ENCODE data around the gene SERPINA6.

SERPINA6 gene

GRCh38 chr14:94292872-94293577 is 30.1 kb downstream of the SERPINA6 start, which contains the start of gene SERPINA10:
Gene SERPINA10, minus strand, starts transcription at chr14:94293268. Its CDS starts 2,675 bp downstream, at chr14:94290593.
- H3K4me3 ChIP-seq (ENCODE audit: low read length in 2 of 2) = no peak within 1 kb of the TSS

GRCh38 chr14:94292526-94292871 is 30.6 kb downstream of the SERPINA6 start:
- Histone ChIP-seq H3K27ac (ENCODE audit: low read depth in 2 of 2, low read length in 2 of 2) (no peak overlapping the region), H3K36me3 (ENCODE audit: control insufficient read depth in 2 of 2, insufficient read depth in 2 of 2, low read length in 2 of 2) (no peaks in the 10 kb centered on the region), H3K27me3 (ENCODE audit: control insufficient read depth in 2 of 2, insufficient read depth in 2 of 2, low read length in 2 of 2) (peaks cover 0 to 2% of the 10 kb centered on the region in 2 donors), H3K4me1 (ENCODE audit: control insufficient read depth in 2 of 2, insufficient read depth in 2 of 2, low read length in 2 of 2) (peaks cover 0 to 5% of the 10 kb centered on the region in 2 donors), H3K9me3 (ENCODE audit: control insufficient read depth in 2 of 2, low read length in 2 of 2) (no peaks in the 10 kb centered on the region), H3K9ac (ENCODE audit: low read depth in 1 of 2, low read length in 2 of 2) (peak overlapping the region in 1 of 2 donors; percentile 6), H3K4me3 (ENCODE audit: low read length in 2 of 2) (no peak overlapping the region)

More at GRCh38 chr14:94292872-94293577, 30.1 kb downstream of the SERPINA6 start, which contains the start of gene SERPINA10:
- Histone ChIP-seq H3K27me3 (ENCODE audit: control insufficient read depth in 2 of 2, insufficient read depth in 2 of 2, low read length in 2 of 2) (peaks cover 0 to 2% of the 10 kb centered on the region in 2 donors), H3K9ac (ENCODE audit: low read depth in 1 of 2, low read length in 2 of 2) (peak within 1 kb of the TSS in 1 of 2 donors; percentile 6), H3K9me3 (ENCODE audit: control insufficient read depth in 2 of 2, low read length in 2 of 2) (no peaks in the 10 kb centered on the region), H3K36me3 (ENCODE audit: control insufficient read depth in 2 of 2, insufficient read depth in 2 of 2, low read length in 2 of 2) (no peaks in the 10 kb centered on the region), H3K27ac (ENCODE audit: low read depth in 2 of 2, low read length in 2 of 2) (no peak within 1 kb of the TSS), H3K4me1 (ENCODE audit: control insufficient read depth in 2 of 2, insufficient read depth in 2 of 2, low read length in 2 of 2) (peaks cover 0 to 5% of the 10 kb centered on the region in 2 donors)

- no peak overlapping the region for H3K9ac ChIP-seq (ENCODE audit: low read depth in 1 of 2, low read length in 2 of 2)
- H3K27ac ChIP-seq (ENCODE audit: low read depth in 2 of 2, low read length in 2 of 2) = no peak overlapping the region
- no peak overlapping the region for H3K4me3 ChIP-seq (ENCODE audit: low read length in 2 of 2)
- peaks cover 0 to 5% of the 10 kb centered on the region in 2 donors for H3K4me1 ChIP-seq (ENCODE audit: control insufficient read depth in 2 of 2, insufficient read depth in 2 of 2, low read length in 2 of 2)
- peaks cover 0 to 2% of the 10 kb centered on the region in 2 donors for H3K27me3 ChIP-seq (ENCODE audit: control insufficient read depth in 2 of 2, insufficient read depth in 2 of 2, low read length in 2 of 2)
- H3K9me3 ChIP-seq (ENCODE audit: control insufficient read depth in 2 of 2, low read length in 2 of 2) = no peaks in the 10 kb centered on the region
- H3K36me3 ChIP-seq (ENCODE audit: control insufficient read depth in 2 of 2, insufficient read depth in 2 of 2, low read length in 2 of 2) = no peaks in the 10 kb centered on the region
These were observed 31.1 kb downstream of the SERPINA6 start for GRCh38 chr14:94291906-94292525.

- Histone ChIP-seq H3K27ac (ENCODE audit: low read depth in 2 of 2, low read length in 2 of 2) (no peak overlapping the region), H3K4me3 (ENCODE audit: low read length in 2 of 2) (no peak overlapping the region), H3K9me3 (ENCODE audit: control insufficient read depth in 2 of 2, low read length in 2 of 2) (no peaks in the 10 kb centered on the region), H3K4me1 (ENCODE audit: control insufficient read depth in 2 of 2, insufficient read depth in 2 of 2, low read length in 2 of 2) (peaks cover 0 to 5% of the 10 kb centered on the region in 2 donors), H3K27me3 (ENCODE audit: control insufficient read depth in 2 of 2, insufficient read depth in 2 of 2, low read length in 2 of 2) (peaks cover 0 to 2% of the 10 kb centered on the region in 2 donors), H3K9ac (ENCODE audit: low read depth in 1 of 2, low read length in 2 of 2) (no peak overlapping the region), H3K36me3 (ENCODE audit: control insufficient read depth in 2 of 2, insufficient read depth in 2 of 2, low read length in 2 of 2) (no peaks in the 10 kb centered on the region)
These were observed 31.8 kb downstream of the SERPINA6 start for GRCh38 chr14:94291159-94291905.

GRCh38 chr14:94290197-94290596 is 32.9 kb downstream of the SERPINA6 start:
- no peaks in the 10 kb centered on the region for H3K36me3 ChIP-seq (ENCODE audit: control insufficient read depth in 2 of 2, insufficient read depth in 2 of 2, low read length in 2 of 2)
- H3K27me3 ChIP-seq (ENCODE audit: control insufficient read depth in 2 of 2, insufficient read depth in 2 of 2, low read length in 2 of 2) = peaks cover 0 to 2% of the 10 kb centered on the region in 2 donors
- H3K9ac ChIP-seq (ENCODE audit: low read depth in 1 of 2, low read length in 2 of 2) = no peak overlapping the region
- H3K4me1 ChIP-seq (ENCODE audit: control insufficient read depth in 2 of 2, insufficient read depth in 2 of 2, low read length in 2 of 2) = peaks cover 0 to 5% of the 10 kb centered on the region in 2 donors
- no peak overlapping the region for H3K4me3 ChIP-seq (ENCODE audit: low read length in 2 of 2)
- H3K9me3 ChIP-seq (ENCODE audit: control insufficient read depth in 2 of 2, low read length in 2 of 2) = no peaks in the 10 kb centered on the region
- H3K27ac ChIP-seq (ENCODE audit: low read depth in 2 of 2, low read length in 2 of 2) = no peak overlapping the region

GRCh38 chr14:94288610-94289465 is 34.3 kb downstream of the SERPINA6 start:
- Histone ChIP-seq H3K4me1 (ENCODE audit: control insufficient read depth in 2 of 2, insufficient read depth in 2 of 2, low read length in 2 of 2) (peaks cover 0 to 5% of the 10 kb centered on the region in 2 donors), H3K27ac (ENCODE audit: low read depth in 2 of 2, low read length in 2 of 2) (no peak overlapping the region), H3K9me3 (ENCODE audit: control insufficient read depth in 2 of 2, low read length in 2 of 2) (no peaks in the 10 kb centered on the region), H3K27me3 (ENCODE audit: control insufficient read depth in 2 of 2, insufficient read depth in 2 of 2, low read length in 2 of 2) (peaks cover 0 to 2% of the 10 kb centered on the region in 2 donors), H3K4me3 (ENCODE audit: low read length in 2 of 2) (no peak overlapping the region), H3K9ac (ENCODE audit: low read depth in 1 of 2, low read length in 2 of 2) (no peak overlapping the region), H3K36me3 (ENCODE audit: control insufficient read depth in 2 of 2, insufficient read depth in 2 of 2, low read length in 2 of 2) (no peaks in the 10 kb centered on the region)

- H3K27me3 ChIP-seq (ENCODE audit: control insufficient read depth in 2 of 2, insufficient read depth in 2 of 2, low read length in 2 of 2) = no peaks in the 10 kb centered on the region
- H3K4me1 ChIP-seq (ENCODE audit: control insufficient read depth in 2 of 2, insufficient read depth in 2 of 2, low read length in 2 of 2) = no peaks in the 10 kb centered on the region
- no peak overlapping the region for H3K9ac ChIP-seq (ENCODE audit: low read depth in 1 of 2, low read length in 2 of 2)
- H3K4me3 ChIP-seq (ENCODE audit: low read length in 2 of 2) = no peak overlapping the region
- H3K36me3 ChIP-seq (ENCODE audit: control insufficient read depth in 2 of 2, insufficient read depth in 2 of 2, low read length in 2 of 2) = no peaks in the 10 kb centered on the region
- H3K27ac ChIP-seq (ENCODE audit: low read depth in 2 of 2, low read length in 2 of 2) = no peak overlapping the region
- no peaks in the 10 kb centered on the region for H3K9me3 ChIP-seq (ENCODE audit: control insufficient read depth in 2 of 2, low read length in 2 of 2)
These were observed 38.0 kb downstream of the SERPINA6 start for GRCh38 chr14:94285158-94285557.

GRCh38 chr14:94284221-94284620 is 38.9 kb downstream of the SERPINA6 start:
- no peak overlapping the region for H3K4me3 ChIP-seq (ENCODE audit: low read length in 2 of 2)
- H3K27me3 ChIP-seq (ENCODE audit: control insufficient read depth in 2 of 2, insufficient read depth in 2 of 2, low read length in 2 of 2) = no peaks in the 10 kb centered on the region
- H3K9me3 ChIP-seq (ENCODE audit: control insufficient read depth in 2 of 2, low read length in 2 of 2) = no peaks in the 10 kb centered on the region
- no peaks in the 10 kb centered on the region for H3K4me1 ChIP-seq (ENCODE audit: control insufficient read depth in 2 of 2, insufficient read depth in 2 of 2, low read length in 2 of 2)
- H3K27ac ChIP-seq (ENCODE audit: low read depth in 2 of 2, low read length in 2 of 2) = no peak overlapping the region
- no peak overlapping the region for H3K9ac ChIP-seq (ENCODE audit: low read depth in 1 of 2, low read length in 2 of 2)
- H3K36me3 ChIP-seq (ENCODE audit: control insufficient read depth in 2 of 2, insufficient read depth in 2 of 2, low read length in 2 of 2) = no peaks in the 10 kb centered on the region

- no peak overlapping the region for H3K9ac ChIP-seq (ENCODE audit: low read depth in 1 of 2, low read length in 2 of 2)
- no peaks in the 10 kb centered on the region for H3K4me1 ChIP-seq (ENCODE audit: control insufficient read depth in 2 of 2, insufficient read depth in 2 of 2, low read length in 2 of 2)
- no peaks in the 10 kb centered on the region for H3K36me3 ChIP-seq (ENCODE audit: control insufficient read depth in 2 of 2, insufficient read depth in 2 of 2, low read length in 2 of 2)
- H3K27me3 ChIP-seq (ENCODE audit: control insufficient read depth in 2 of 2, insufficient read depth in 2 of 2, low read length in 2 of 2) = no peaks in the 10 kb centered on the region
- no peaks in the 10 kb centered on the region for H3K9me3 ChIP-seq (ENCODE audit: control insufficient read depth in 2 of 2, low read length in 2 of 2)
- no peak overlapping the region for H3K27ac ChIP-seq (ENCODE audit: low read depth in 2 of 2, low read length in 2 of 2)
- no peak overlapping the region for H3K4me3 ChIP-seq (ENCODE audit: low read length in 2 of 2)
These were observed 40.0 kb downstream of the SERPINA6 start for GRCh38 chr14:94282991-94283723.

Data from mucosa of rectum (tissue), 2 donors.